Osteoblast (primary cell): Measurements from ENCODE around the gene CCDC148. TPM values are rescaled to one million over a fixed set of nuclear protein-coding genes. Genes with fewer than 3 reads are reported as not detected.

Source experiments
- DNase-seq: peaks from one replicate; pipeline ENCODE4 v3.0.0; 2011; ENCODE audit warnings: low spot score, mixed read lengths; ENCODE audit not compliant: insufficient read length; ENCODE audit errors: missing footprints
- H2AFZ ChIP-seq: 2 replicates; pipeline ENCODE4 v1.6.0; 2011; ENCODE audit warnings: mild to moderate bottlenecking, low read length
- H3K27ac ChIP-seq: 2 replicates; pipeline ENCODE4 v1.5.1; 2011; ENCODE audit warnings: mild to moderate bottlenecking, low read depth, low read length, moderate library complexity
- H3K27me3 ChIP-seq: 2 replicates; pipeline ENCODE4 v1.6.0; 2012; ENCODE audit warnings: mild to moderate bottlenecking, control low read depth, inconsistent platforms, low read length, moderate library complexity; ENCODE audit not compliant: insufficient read depth
- H3K36me3 ChIP-seq: 2 replicates; pipeline ENCODE4 v1.5.1; 2011; ENCODE audit warnings: mild to moderate bottlenecking, low read length, control low read depth, moderate library complexity; ENCODE audit not compliant: insufficient read depth
- H3K4me1 ChIP-seq: 2 replicates; pipeline ENCODE4 v1.5.1; 2011; ENCODE audit warnings: mild to moderate bottlenecking, low read length, control low read depth, moderate library complexity; ENCODE audit not compliant: insufficient read depth
- H3K4me2 ChIP-seq: 2 replicates; pipeline ENCODE4 v1.6.0; 2011; ENCODE audit warnings: mild to moderate bottlenecking, low read length; ENCODE audit not compliant: insufficient read depth
- H3K4me3 ChIP-seq: fragments of 200-600 bp; sonication (generic); 3 replicates; pipeline ENCODE4 v1.5.1; 2012; ENCODE audit warnings: mild to moderate bottlenecking, low read length, inconsistent platforms; ENCODE audit not compliant: insufficient read depth
- H3K79me2 ChIP-seq: 2 replicates; pipeline ENCODE4 v1.6.0; 2012; ENCODE audit warnings: mild to moderate bottlenecking, low read length, control low read depth, inconsistent platforms; ENCODE audit not compliant: insufficient read depth
- H3K9me3 ChIP-seq: 2 replicates; pipeline ENCODE4 v1.5.1; 2011; ENCODE audit warnings: low read depth, low read length, control low read depth
- H4K20me1 ChIP-seq: 2 replicates; pipeline ENCODE4 v1.6.0; 2012; ENCODE audit warnings: mild to moderate bottlenecking, low read length, control low read depth; ENCODE audit not compliant: insufficient read depth
- CTCF ChIP-seq: IDR thresholded peaks from 2 replicates; pipeline ENCODE4 v1.5.1; 2011; ENCODE audit warnings: mild to moderate bottlenecking, low read depth, low read length, moderate library complexity; ENCODE audit errors: extremely low read depth
- total RNA-seq: library from RNA; depleted of rRNA; stranded (reverse); fragments of >200 nt; gene quantifications from 2 replicates; pipeline ENCODE4 v1.2.3, GENCODE V29; 2012

The CCDC148 gene
- total RNA-seq, 1 donor = 1.8 TPM

GRCh38 chr2:158221063-158222020 is 235.2 kb downstream of the CCDC148 start:
- no peak for DNase-seq
- Histone ChIP-seq H3K4me3 (no peak overlapping the region), H3K9me3 (no peaks in the 10 kb centered on the region), H3K4me2 (no peak overlapping the region), H3K27ac (no peak overlapping the region), H3K4me1 (no peaks in the 10 kb centered on the region), H2AFZ (no peak overlapping the region), H3K79me2 (no peaks in the 10 kb centered on the region), H3K36me3 (no peaks in the 10 kb centered on the region), H3K27me3 (no peaks in the 10 kb centered on the region), H4K20me1 (no peaks in the 10 kb centered on the region)
- no peak for TF ChIP-seq CTCF

GRCh38 chr2:158217593-158217992 is 239.0 kb downstream of the CCDC148 start:
- no peaks in the 10 kb centered on the region for H3K9me3 ChIP-seq
- H3K4me1 ChIP-seq = no peaks in the 10 kb centered on the region
- no peak for DNase-seq
- TF ChIP-seq CTCF = no peak
- H2AFZ ChIP-seq = no peak overlapping the region
- no peaks in the 10 kb centered on the region for H3K36me3 ChIP-seq
- H3K27ac ChIP-seq = no peak overlapping the region
- no peak overlapping the region for H3K4me3 ChIP-seq
- H3K4me2 ChIP-seq = no peak overlapping the region
- no peaks in the 10 kb centered on the region for H4K20me1 ChIP-seq
- no peaks in the 10 kb centered on the region for H3K79me2 ChIP-seq
- no peaks in the 10 kb centered on the region for H3K27me3 ChIP-seq

- no peak overlapping the region for H3K4me2 ChIP-seq
These were observed 242.1 kb downstream of the CCDC148 start for GRCh38 chr2:158214431-158214830.

More at GRCh38 chr2:158214431-158214830, 242.1 kb downstream of the CCDC148 start:
- no peaks in the 10 kb centered on the region for H3K27me3 ChIP-seq
- H3K4me3 ChIP-seq = no peak overlapping the region
- no peak overlapping the region for H2AFZ ChIP-seq
- no peaks in the 10 kb centered on the region for H3K79me2 ChIP-seq
- DNase-seq = no peak
- no peak overlapping the region for H3K27ac ChIP-seq
- no peaks in the 10 kb centered on the region for H3K36me3 ChIP-seq
- no peaks in the 10 kb centered on the region for H4K20me1 ChIP-seq
- H3K9me3 ChIP-seq = no peaks in the 10 kb centered on the region
- no peak for TF ChIP-seq CTCF
- H3K4me1 ChIP-seq = no peaks in the 10 kb centered on the region
